OCI-LY7 (cell line): ENCODE results near the gene TTLL9.

Source experiments
- EZH2phosphoT487 ChIP-seq: fragments of 200-600 bp; sonication (generic); IDR thresholded peaks from 2 replicates; pipeline ENCODE4 v1.6.1; 2018; ENCODE audit warnings: low read depth, borderline replicate concordance, mild to moderate bottlenecking, mixed run types, antibody characterized with exemption, low read length, moderate library complexity, mixed read lengths
- TF ChIP-seq, protein P1 (sequence below): fragments of 200-600 bp; sonication (generic); conservative IDR thresholded peaks from 2 replicates; pipeline ENCODE4 v1.5.1; 2014; ENCODE audit warnings: mild to moderate bottlenecking, antibody characterized with exemption, low read length, moderate library complexity, mixed read lengths

DNA sequence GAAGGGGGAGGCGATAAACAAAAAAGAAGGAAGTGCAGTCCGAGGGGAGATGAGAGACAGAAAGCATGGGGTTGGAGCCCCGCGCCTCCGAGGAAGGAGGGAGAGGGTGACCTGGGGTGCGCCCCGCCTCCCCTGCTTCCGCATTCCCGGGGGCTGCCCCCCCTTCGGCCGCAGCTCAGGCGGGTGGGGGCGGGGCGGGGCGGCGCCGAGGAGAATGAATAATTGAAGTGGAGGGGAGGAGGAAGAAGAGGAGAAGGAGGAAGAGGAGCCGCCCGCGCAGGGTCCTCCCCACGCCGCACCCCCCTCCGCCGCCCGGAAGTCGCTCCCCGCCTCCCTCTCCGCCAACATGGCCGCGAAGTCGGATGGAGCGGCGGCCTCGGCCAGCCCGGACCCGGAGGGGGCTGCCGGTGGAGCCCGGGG lies 97.4 kb downstream of the TTLL9 start, which contains the start of gene XKR7:
- TF ChIP-seq, protein P1, sequence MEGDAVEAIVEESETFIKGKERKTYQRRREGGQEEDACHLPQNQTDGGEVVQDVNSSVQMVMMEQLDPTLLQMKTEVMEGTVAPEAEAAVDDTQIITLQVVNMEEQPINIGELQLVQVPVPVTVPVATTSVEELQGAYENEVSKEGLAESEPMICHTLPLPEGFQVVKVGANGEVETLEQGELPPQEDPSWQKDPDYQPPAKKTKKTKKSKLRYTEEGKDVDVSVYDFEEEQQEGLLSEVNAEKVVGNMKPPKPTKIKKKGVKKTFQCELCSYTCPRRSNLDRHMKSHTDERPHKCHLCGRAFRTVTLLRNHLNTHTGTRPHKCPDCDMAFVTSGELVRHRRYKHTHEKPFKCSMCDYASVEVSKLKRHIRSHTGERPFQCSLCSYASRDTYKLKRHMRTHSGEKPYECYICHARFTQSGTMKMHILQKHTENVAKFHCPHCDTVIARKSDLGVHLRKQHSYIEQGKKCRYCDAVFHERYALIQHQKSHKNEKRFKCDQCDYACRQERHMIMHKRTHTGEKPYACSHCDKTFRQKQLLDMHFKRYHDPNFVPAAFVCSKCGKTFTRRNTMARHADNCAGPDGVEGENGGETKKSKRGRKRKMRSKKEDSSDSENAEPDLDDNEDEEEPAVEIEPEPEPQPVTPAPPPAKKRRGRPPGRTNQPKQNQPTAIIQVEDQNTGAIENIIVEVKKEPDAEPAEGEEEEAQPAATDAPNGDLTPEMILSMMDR = no peak
- TF ChIP-seq EZH2phosphoT487 = no peak
